Mucosa of descending colon (tissue), 3 donors: Measurements from ENCODE around the gene SLC17A2. TPM values are rescaled to one million over a fixed set of nuclear protein-coding genes. Genes with fewer than 3 reads are reported as not detected.

Experiments
- ATAC-seq: fragments of 200-7000 bp; cut with Tn5 transposase; one replicate; pipeline ENCODE4 v1.9.1; 2020; ENCODE audit warnings: mild to moderate bottlenecking, moderate library complexity
- DNase-seq, 3 donors: peaks; one replicate each; pipeline ENCODE4 v3.0.0-alpha.2; 2020
- H3K36me3 ChIP-seq: fragments of 200-600 bp; one replicate; pipeline ENCODE4 v1.8.0; 2021; ENCODE audit warnings: low read depth, mild to moderate bottlenecking
- H3K4me1 ChIP-seq: fragments of 200-600 bp; one replicate; pipeline ENCODE4 v1.8.0; 2021; ENCODE audit warnings: low read depth, mild to moderate bottlenecking
- H3K4me3 ChIP-seq: fragments of 200-600 bp; one replicate; pipeline ENCODE4 v1.8.0; 2021; ENCODE audit warnings: mild to moderate bottlenecking
- H3K9me3 ChIP-seq: fragments of 200-600 bp; one replicate; pipeline ENCODE4 v1.8.0; 2021; ENCODE audit warnings: mild to moderate bottlenecking
- CTCF ChIP-seq: fragments of 200-600 bp; IDR thresholded peaks from one replicate; pipeline ENCODE4 v1.8.0; 2022; ENCODE audit warnings: antibody characterized with exemption, mild to moderate bottlenecking
- intact Hi-C, 2 donors: fragments of 100-400 bp; cut with DNase I in 1 of 2; cut with micrococcal nuclease in 1 of 2; formaldehyde crosslinking; loops; one replicate each; pipeline versions ENCODE4 v1.11.0 to v1.11.1; 2022; cut with DNase I, micrococcal nuclease
- total RNA-seq, 3 donors: library from RNA; stranded (reverse); fragmentation: NEBNext Ultra II Directional in 2 of 3; extraction: Animal tissue kit (Norgen Biotek cat#: 25700) in 2 of 3; gene quantifications; one replicate each; pipeline versions ENCODE4 v1.2.1 to v1.2.4, GENCODE V29; 2021 to 2023
- donor health status: DM: no; HTN: no; CAD: no; lungs with moderate emphysema.
- donor health status: DM: no; HTN: no; CAD: no.
- donor health status: DM: no; HTN: yes; CAD: no.

Gene SLC17A2
- total RNA-seq, 3 donors from 2014 or later, result not detected

DNA sequence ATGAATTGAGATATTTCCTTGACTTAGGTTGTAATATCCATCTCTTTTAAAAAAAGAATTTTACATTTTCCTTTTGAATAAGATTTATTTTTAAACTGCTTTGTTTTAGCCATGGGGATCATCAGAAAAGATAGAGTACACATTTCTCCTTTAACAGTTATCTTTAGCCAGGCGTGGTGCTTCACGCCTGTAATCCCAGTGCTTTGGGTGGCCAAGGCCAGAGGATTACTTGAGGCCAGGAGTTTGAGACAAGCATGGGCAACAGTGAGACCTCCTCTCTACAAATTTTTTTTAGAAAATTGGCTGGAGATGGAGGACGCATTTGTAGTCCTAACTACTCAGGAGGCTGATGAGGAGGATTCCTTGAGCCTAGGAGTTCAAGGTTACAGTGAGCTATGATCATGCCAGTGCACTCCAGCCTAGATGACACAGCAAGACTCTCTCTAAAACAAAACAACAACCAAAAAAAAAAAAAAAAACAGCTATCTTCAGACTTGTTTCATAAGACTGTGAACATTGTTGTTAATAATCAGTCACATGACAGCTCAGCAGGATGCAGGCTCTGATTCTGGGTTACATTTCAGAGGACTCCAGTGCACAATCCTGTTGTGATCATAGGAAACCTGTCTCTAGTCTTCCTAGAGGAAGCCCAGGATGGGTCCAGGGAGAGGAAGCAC lies 54.4 kb downstream of the SLC17A2 start:
- Histone ChIP-seq H3K36me3 (no peaks in the 10 kb centered on the region), H3K4me3 (no peak overlapping the region), H3K9me3 (no peaks in the 10 kb centered on the region), H3K4me1 (no peaks in the 10 kb centered on the region)
- DNase-seq (no peak), ATAC-seq (no peak)
- intact Hi-C loops, result no loop called here
- TF ChIP-seq CTCF, result no peak

DNA sequence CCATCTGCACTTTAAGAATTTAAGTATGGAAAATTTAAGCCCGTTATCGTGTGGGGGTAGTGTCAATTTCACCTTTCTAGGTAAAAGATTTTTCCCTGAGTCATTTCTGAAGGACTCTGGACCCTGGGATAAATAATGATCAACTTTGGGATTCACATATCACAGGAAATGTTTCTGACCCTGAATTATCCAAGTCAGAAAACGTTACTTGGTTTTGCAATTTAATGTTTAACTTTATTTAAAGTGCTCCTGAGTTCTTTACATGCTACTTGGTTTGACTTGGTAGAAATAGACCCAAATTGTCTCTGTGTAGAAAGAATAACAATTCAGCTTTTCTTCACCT lies 55.0 kb downstream of the SLC17A2 start:
- no peak overlapping the region for H3K4me3 ChIP-seq
- H3K9me3 ChIP-seq, result no peaks in the 10 kb centered on the region
- no peak for TF ChIP-seq CTCF
- no peaks in the 10 kb centered on the region for H3K36me3 ChIP-seq
- intact Hi-C loops, result no loop called here
- ATAC-seq, result no peak
- no peak for DNase-seq
- no peaks in the 10 kb centered on the region for H3K4me1 ChIP-seq

GRCh38 chr6:25874822-25875562 lies 55.5 kb downstream of the SLC17A2 start:
- no peak for TF ChIP-seq CTCF
- no peak for DNase-seq
- no peaks in the 10 kb centered on the region for H3K9me3 ChIP-seq
- intact Hi-C loops, result no loop called here
- no peaks in the 10 kb centered on the region for H3K4me1 ChIP-seq
- no peaks in the 10 kb centered on the region for H3K36me3 ChIP-seq
- ATAC-seq, result no peak
- H3K4me3 ChIP-seq, result no peak overlapping the region

DNA sequence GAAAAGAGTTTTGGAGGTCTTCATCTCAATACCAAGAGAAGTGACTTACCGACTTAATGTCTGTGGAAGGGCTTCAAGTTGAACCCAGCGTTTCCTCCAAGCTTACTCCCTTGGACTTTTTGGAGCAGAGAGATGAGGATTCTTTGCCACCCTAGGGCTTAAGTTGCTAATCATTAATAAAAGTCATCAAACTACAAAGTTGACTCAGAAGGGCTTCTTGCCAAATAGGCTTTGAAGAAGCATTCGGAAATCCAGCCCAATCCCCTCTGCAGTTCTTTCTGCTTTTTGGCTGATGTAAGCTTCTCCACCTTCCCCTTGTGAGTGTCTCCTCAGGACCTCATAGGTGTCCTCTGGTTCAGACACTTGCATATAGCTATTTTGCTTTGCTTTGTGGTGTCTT lies 56.4 kb downstream of the SLC17A2 start, which contains the start of gene SLC17A3:
Gene SLC17A3, minus strand, starts transcription at position 126 of the 400 bp plus-strand sequence. CDS start 5,856 bp downstream, outside the sequence.
- Histone ChIP-seq H3K4me3 (no peak within 1 kb of the TSS), H3K36me3 (no peaks in the 10 kb centered on the region), H3K9me3 (no peaks in the 10 kb centered on the region), H3K4me1 (no peaks in the 10 kb centered on the region)
- ATAC-seq, result no peak
- no peak for TF ChIP-seq CTCF
- intact Hi-C loops, result no loop called here
- no peak for DNase-seq

DNA sequence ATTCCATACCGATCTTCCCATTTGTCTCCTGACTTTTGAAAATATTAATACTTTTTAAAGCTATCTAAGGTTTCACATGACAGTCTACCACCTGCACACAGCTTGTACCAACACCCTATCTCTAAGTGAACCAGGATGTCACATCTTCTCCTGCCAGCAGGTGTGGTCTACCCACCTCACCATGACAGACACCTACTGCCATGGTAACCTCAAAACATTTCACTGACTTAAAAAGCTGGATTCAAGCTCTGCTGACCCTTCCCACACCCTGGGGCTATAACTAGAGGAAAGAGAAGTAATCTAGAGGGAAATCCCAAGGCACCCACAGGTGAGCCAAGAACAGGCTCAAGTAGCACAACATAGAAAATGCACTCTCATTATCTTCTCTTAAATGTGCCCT lies 57.7 kb downstream of the SLC17A2 start:
- DNase-seq (no peak), ATAC-seq (no peak)
- no peak for TF ChIP-seq CTCF
- H3K4me3 ChIP-seq, result no peak overlapping the region
- no peaks in the 10 kb centered on the region for H3K4me1 ChIP-seq
- H3K9me3 ChIP-seq, result no peaks in the 10 kb centered on the region
- no peaks in the 10 kb centered on the region for H3K36me3 ChIP-seq
- intact Hi-C loops, result no loop called here
